GM06990 (cell line): ENCODE measurements around the gene KCTD3.

Source experiments
- DNase-seq: peaks from one replicate; pipeline ENCODE4 v3.0.0-alpha.2; 2011; ENCODE audit not compliant: insufficient read length; ENCODE audit errors: extremely low read depth
- H3K27me3 ChIP-seq: replicated peaks from 2 replicates; pipeline ENCODE4 v1.6.0; 2011; ENCODE audit warnings: low read length; ENCODE audit not compliant: control insufficient read depth, insufficient read depth
- H3K36me3 ChIP-seq: 2 replicates; pipeline ENCODE4 v1.5.1; 2011; ENCODE audit warnings: low read length; ENCODE audit not compliant: control insufficient read depth, insufficient read depth
- H3K4me3 ChIP-seq: replicated peaks from 2 replicates; pipeline ENCODE4 v1.5.1; 2011; ENCODE audit warnings: low read depth, mild to moderate bottlenecking, control low read depth, low read length
- TF ChIP-seq, protein P1 (sequence below): IDR thresholded peaks from 2 replicates; pipeline ENCODE4 v1.5.1; 2011; ENCODE audit warnings: low read length, control low read depth, mild to moderate bottlenecking, inconsistent platforms; ENCODE audit not compliant: insufficient read depth, poor library complexity, severe bottlenecking

KCTD3 gene

DNA sequence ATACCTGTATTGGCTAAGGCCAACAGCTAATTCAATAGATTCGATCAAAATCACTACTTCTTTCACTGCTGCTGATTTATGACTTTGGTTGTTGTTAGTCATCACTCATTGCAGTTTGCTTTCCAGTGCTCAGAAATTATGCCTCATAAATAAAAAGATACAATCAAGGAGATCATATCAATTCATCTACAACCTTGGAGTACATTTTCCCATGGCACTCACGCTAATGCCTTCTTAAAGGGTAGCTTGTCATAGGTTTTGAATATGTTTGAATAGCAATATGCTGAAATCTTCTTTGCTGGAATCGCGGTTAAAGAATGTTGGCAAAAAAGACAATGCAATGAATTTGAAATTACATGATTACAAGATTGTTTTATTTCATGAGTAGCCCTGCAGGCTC, 89.9 kb downstream of the KCTD3 start:
- TF ChIP-seq, protein P1, sequence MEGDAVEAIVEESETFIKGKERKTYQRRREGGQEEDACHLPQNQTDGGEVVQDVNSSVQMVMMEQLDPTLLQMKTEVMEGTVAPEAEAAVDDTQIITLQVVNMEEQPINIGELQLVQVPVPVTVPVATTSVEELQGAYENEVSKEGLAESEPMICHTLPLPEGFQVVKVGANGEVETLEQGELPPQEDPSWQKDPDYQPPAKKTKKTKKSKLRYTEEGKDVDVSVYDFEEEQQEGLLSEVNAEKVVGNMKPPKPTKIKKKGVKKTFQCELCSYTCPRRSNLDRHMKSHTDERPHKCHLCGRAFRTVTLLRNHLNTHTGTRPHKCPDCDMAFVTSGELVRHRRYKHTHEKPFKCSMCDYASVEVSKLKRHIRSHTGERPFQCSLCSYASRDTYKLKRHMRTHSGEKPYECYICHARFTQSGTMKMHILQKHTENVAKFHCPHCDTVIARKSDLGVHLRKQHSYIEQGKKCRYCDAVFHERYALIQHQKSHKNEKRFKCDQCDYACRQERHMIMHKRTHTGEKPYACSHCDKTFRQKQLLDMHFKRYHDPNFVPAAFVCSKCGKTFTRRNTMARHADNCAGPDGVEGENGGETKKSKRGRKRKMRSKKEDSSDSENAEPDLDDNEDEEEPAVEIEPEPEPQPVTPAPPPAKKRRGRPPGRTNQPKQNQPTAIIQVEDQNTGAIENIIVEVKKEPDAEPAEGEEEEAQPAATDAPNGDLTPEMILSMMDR = no peak
- DNase-seq = no peak
- H3K4me3 ChIP-seq = no peak overlapping the region
- no peaks in the 10 kb centered on the region for H3K36me3 ChIP-seq
- H3K27me3 ChIP-seq = no peaks in the 10 kb centered on the region; the same call in 1 of the 2 replicates

DNA sequence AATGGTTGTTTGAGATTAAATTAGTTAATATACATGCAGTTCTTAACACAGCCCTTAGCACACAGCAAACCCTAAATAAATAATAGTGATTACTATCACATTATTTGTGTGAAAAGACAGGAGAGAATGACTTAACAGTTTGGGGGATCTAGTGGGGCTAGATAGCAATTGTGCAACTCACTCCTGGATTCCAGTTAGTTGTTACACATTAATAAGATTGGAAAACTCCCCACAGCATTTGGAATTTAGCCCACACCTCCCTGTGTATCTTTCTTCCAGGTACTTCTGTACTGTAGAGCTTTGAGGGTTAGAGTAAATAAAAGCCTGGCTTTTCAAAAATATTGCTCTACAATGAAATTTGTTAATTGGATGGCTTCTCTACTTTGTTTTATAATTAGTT, 93.2 kb downstream of the KCTD3 start:
- no peak for DNase-seq
- no peaks in the 10 kb centered on the region; the same call in 1 of the 2 replicates for H3K27me3 ChIP-seq
- no peaks in the 10 kb centered on the region for H3K36me3 ChIP-seq
- TF ChIP-seq, protein P1 = no peak
- no peak overlapping the region for H3K4me3 ChIP-seq

DNA sequence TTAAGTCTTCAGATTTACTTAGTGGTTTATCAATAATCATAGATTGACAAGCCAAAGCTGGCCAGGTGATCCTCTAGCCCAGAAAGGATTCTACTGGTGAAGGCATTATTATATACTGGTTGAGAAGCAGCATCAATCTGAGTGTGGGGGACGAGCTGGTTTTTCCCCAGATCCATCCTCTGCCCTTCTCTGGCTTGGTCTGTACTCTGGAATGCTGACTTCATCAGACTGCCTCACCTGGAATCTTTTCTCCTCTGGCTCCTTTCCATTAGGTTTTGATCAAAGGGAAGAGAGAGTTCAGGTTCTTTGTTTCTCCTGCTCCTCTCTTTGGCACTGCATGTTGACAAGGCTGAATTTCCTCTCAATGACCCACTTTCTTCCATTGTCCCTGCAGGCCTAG, 93.9 kb downstream of the KCTD3 start:
- TF ChIP-seq, protein P1 = no peak
- Histone ChIP-seq H3K36me3 (no peaks in the 10 kb centered on the region), H3K27me3 (no peaks in the 10 kb centered on the region; the same call in 1 of the 2 replicates), H3K4me3 (no peak overlapping the region)
- no peak for DNase-seq

DNA sequence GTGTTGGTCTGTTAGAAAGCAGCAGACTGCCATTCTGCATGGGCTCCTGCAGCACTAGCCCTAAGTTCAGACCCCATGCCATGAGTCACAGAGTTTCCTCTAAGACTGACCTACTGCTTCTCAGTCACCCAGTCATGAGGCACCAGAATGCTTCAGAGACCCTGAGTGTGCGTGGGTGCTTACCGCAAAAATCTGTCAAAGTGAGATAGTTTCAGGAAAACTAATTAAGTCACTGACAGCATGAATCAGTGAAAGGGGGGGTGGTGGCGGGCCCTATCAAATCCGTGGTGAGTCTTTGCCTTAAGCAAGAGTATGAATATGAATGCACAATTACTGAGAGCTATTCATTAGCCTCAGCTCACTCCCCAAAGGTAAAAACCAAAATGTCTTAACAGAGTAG, 98.1 kb downstream of the KCTD3 start:
- TF ChIP-seq, protein P1 = no peak
- Histone ChIP-seq H3K36me3 (no peaks in the 10 kb centered on the region), H3K4me3 (no peak overlapping the region), H3K27me3 (no peaks in the 10 kb centered on the region; the same call in 1 of the 2 replicates)
- no peak for DNase-seq

DNA sequence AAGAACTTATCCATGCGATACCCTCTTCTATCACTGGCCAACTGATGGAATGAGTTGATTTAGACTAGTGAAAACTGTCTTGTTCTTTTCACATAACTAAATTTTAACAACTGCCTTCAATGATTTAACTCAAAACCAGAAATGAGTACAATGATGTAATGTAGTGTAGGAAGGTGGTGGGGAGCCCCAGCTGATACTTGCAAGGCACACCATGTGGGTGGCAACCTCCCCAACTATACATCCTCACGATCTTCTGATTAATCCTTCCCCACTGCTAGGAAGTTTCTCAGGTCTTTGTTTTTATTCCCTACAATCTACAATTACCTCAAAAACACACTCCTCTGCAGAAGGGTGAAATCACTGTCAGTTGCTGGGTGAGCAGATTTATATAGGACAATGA, 100.7 kb downstream of the KCTD3 start:
- no peak overlapping the region for H3K4me3 ChIP-seq
- no peaks in the 10 kb centered on the region for H3K36me3 ChIP-seq
- H3K27me3 ChIP-seq = no peaks in the 10 kb centered on the region
- DNase-seq = no peak
- TF ChIP-seq, protein P1 = no peak
